ENCODE measurements around the gene PLD4.
"Not testable (repeated sequence)": the region's sequence is repeated elsewhere in the genome, so short reads cannot be mapped to it uniquely, and the experiment has no call there.

PLD4 gene

DNA sequence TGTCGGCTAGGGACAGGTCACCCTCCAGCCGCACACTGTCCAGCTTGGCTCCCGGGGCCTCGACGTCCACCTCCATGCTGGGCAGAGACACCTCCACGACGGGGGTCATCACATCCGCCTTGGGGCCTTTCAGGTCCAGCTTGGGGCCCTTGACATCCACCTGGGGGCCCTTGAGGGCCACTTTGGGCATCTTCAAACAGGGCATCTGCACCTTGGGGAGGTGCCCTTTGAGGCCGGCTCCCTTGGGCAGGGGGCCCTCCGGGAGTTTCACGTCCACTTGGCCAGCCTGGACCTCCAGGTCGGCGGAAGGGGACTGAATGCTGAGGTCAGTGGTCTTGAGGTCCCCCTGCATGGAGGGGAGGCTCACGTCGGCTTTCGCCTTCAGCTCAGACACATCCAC lies 17.9 kb downstream of the PLD4 start:
- DNase-seq (ENCODE audit: low spot score), result no peak

DNA sequence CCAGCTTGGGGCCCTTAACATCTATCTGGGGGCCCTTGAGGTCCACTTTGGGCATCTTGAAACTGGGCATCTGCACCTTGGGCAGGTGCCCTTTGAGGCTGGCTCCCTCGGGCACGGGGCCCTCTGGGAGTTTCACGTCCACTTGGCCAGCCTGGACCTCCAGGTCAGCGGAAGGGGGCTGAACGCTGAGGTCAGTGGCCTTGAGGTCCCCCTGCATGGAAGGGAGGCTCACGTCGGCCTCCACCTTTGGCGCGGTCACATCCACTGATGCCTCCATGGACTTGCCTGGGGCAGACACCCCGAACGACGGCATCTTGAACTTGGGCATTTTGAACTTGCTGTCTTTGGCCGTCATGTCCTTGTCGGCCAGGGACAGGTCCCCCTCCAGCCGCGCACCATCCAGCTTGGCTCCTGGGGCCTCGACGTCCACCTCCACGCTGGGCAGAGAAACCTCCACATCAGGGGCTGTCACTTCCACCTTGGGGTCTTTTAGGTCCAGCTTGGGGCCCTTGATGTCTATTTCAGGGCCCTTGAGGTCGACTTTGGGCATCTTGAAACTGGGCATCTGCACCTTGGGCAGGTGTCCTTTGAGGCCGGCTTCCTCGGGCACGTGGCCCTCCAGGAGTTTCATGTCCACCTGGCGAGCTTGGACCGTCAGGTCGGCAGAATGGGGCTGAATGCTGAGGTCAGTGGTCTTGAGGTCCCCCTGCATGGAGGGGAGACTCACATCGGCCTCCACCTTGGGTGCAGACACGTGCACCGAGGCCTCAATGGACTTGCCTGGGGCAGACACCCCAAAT lies 18.7 kb downstream of the PLD4 start:
- DNase-seq (ENCODE audit: low spot score), result not testable (repeated sequence)

DNA sequence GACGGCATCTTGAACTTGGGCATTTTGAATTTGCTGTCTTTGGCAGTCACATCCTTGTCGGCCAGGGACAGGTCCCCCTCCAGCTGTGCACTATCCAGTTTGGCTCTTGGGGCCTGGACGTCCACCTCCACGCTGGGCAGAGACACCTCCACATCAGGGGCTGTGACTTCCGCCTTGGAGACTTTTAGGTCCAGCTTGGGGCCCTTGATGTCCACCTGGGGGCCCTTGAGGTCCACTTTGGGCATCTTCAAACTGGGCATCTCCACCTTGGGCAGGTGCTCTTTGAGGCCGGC lies 19.3 kb downstream of the PLD4 start:
- DNase-seq (ENCODE audit: low spot score), result not testable (repeated sequence)

DNA sequence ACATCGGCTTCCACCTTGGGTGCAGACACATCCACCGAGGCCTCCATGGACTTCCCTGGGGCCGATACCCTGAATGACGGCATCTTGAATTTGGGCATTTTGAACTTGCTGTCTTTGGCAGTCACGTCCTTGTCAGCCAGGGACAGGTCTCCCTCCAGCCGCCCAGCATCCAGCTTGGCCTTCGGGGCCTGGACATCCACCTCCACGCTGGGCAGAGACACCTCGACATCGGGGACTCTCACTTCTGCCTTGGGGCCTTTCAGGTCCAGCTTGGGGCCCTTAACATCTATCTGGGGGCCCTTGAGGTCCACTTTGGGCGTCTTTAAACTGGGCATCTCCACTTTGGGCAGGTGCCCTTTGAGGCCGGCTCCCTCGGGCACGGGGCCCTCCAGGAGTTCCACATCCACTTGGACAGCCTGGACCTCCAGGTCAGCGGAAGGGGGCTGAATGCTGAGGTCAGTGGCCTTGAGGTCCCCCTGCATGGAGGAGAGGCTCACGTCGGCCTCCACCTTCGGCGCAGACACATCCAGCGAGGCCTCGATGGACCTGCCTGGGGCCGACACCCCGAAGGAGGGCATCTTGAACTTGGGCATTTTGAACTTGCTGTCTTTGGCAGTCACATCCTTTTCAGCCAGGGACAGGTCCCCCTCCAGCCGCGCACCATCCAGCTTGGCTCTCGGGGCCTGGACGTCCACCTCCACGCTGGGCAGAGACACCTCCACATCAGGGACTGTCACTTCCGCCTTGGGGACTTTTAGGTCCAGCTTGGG lies 19.9 kb downstream of the PLD4 start:
- DNase-seq (ENCODE audit: low spot score), result not testable (repeated sequence)

DNA sequence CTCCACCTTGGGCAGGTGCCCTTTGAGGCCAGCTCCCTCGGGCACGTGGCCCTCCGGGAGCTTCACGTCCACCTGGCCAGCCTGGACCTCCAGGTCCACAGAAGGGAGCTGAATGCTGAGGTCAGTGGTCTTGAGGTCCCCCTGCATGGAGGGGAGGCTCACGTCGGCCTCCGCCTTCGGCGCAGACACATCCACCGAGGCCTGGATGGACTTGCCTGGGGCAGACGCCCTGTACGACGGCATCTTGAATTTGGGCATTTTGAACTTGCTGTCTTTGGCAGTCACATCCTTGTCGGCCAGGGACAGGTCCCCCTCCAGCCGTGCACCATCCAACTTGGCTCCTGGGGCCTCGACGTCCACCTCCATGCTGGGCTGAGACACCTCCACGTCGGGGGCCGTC lies 20.6 kb downstream of the PLD4 start:
- not testable (repeated sequence) for DNase-seq (ENCODE audit: low spot score)

DNA sequence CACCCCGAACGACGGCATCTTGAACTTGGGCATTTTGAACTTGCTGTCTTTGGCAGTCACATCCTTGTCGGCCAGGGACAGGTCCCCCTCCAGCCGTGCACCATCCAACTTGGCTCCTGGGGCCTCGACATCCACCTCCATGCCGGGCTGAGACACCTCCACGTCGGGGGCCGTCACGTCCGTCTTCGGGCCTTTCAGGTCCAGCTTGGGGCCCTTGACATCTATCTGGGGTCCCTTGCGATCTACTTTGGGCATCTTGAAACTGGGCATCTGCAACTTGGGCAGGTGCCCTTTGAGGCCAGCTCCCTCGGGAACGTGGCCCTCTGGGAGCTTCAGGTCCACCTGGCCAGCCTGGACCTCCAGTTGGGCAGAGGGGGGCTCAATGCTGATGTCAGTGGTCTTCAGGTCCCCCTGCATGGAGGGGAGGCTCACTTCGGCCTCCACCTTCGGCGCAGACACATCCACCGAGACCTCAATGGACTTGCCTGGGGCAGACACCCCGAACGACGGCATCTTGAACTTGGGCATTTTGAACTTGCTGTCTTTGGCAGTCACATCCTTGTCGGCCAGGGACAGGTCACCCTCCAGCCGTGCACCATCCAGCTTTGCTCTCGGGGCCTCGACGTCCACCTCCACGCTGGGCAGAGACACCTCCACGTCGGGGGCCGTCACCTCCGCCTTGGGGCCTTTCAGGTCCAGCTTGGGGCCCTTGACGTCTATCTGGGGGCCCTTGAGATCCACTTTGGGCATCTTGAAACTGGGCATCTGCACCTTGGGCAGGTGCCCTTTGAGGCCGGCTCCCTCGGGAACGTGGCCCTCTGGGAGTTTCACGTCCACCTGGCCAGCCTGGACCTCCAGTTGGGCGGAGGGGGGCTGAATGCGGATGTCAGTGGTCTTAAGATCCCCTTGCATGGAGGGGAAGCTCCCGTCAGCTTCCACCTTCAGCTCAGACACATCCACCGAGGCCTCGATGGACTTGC lies 21.6 kb downstream of the PLD4 start:
- DNase-seq (ENCODE audit: low spot score), result not testable (repeated sequence)

DNA sequence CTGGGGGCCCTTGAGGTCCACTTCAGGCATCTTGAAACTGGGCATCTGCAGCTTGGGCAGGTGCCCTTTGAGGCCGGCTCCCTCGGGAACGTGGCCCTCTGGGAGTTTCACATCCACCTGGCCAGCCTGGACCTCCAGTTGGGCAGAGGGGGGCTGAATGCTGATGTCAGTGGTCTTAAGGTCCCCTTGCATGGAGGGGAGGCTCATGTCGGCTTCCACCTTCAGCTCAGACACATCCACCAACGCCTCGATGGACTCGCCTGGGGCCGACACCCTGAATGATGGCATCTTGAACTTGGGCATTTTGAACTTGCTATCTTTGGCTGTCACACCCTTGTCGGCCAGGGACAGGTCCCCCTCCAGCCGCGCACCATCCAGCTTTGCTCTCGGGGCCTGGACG lies 22.5 kb downstream of the PLD4 start:
- not testable (repeated sequence) for DNase-seq (ENCODE audit: low spot score)

DNA sequence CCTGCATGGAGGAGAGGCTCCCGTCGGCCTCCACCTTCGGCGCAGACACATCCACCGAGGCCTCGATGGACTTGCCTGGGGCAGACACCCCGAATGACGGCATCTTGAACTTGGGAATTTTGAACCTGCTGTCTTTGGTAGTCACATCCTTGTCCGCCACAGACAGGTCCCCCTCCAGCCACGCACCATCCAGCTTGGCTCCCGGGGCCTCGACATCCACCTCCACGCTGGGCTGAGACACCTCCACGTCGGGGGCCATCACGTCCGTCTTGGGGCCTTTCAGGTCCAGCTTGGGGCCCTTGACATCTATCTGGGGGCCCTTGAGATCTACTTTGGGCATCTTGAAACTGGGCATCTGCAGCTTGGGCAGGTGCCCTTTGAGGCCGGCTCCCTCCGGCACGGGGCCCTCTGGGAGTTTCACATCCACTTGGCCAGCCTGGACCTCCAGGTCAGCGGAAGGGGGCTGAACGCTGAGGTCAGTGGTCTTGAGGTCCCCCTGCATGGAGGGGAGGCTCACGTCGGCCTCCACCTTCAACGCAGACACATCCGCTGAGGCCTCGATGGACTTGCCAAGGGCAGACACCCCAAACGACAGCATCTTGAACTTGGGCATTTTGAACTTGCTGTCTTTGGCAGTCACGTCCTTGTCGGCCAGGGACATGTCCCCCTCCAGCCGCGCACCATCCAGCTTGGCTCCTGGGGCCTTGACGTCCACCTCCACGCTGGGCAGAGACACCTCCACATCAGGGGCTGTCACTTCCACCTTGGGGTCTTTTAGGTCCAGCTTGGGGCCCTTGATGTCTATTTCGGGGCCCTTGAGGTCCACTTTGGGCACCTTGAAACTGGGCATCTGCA lies 23.4 kb downstream of the PLD4 start:
- not testable (repeated sequence) for DNase-seq (ENCODE audit: low spot score)

DNA sequence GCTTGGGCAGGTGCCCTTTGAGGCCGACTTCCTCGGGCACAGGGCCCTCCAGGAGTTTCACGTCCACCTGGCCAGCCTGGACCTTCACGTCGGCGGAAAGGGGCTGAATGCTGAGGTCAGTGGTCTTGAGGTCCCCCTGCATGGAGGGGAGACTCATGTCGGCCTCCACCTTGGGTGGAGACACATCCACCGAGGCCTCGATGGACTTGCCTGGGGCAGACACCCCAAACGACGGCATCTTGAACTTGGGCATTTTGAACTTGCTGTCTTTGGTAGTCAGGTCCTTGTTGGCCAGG lies 24.0 kb downstream of the PLD4 start:
- no peak for DNase-seq (ENCODE audit: low spot score)

DNA sequence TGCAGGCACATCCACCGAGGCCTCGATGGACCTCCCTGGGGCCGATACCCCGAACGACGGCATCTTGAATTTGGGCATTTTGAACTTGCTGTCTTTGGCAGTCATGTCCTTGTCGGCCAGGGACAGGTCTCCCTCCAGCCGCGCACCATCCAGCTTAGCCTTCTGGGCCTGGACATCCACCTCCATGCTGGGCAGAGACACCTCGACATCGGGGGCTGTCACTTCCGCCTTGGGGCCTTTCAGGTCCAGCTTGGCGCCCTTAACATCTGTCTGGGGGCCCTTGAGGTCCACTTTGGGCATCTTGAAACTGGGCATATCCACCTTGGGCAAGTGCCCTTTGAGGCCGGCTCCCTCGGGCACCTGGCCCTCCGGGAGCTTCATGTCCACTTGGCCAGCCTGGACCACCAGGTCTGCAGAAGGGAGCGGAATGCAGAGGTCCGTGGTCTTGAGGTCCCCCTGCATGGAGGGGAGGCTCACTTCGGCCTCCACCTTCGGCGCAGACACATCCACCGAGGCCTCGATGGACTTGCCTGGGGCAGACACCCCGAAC lies 24.8 kb downstream of the PLD4 start:
- DNase-seq (ENCODE audit: low spot score), result not testable (repeated sequence)

DNA sequence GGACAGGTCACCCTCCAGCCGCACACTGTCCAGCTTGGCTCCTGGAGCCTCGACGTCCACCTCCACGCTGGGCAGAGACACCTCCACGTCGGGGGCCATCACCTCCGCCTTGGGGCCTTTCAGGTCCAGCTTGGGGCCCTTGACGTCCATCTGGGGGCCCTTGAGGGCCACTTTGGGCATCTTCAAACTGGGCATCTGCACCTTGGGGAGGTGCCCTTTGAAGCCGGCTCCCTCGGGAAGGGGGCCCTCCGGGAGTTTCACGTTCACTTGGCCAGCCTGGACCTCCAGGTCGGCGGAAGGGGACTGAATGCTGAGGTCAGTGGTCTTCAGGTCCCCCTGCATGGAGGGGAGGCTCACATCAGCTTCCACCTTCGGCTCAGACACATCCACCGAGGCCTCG lies 25.3 kb downstream of the PLD4 start:
- no peak for DNase-seq (ENCODE audit: low spot score)

DNA sequence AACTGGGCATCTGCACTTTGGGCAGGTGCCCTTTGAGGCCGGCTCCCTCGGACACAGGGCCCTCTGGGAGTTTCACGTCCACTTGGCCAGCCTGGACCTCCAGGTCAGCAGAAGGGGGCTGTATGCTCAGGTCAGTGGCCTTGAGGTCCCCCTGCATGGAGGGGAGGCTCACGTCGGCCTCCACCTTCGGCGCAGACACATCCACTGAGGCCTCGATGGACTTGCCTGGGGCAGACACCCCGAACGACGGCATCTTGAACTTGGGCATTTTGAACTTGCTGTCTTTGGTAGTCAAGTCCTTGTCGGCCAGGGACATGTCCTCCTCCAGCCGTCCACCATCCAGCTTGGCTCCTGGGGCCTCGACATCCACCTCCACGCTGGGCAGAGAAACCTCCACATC lies 26.0 kb downstream of the PLD4 start:
- not testable (repeated sequence) for DNase-seq (ENCODE audit: low spot score)

DNA sequence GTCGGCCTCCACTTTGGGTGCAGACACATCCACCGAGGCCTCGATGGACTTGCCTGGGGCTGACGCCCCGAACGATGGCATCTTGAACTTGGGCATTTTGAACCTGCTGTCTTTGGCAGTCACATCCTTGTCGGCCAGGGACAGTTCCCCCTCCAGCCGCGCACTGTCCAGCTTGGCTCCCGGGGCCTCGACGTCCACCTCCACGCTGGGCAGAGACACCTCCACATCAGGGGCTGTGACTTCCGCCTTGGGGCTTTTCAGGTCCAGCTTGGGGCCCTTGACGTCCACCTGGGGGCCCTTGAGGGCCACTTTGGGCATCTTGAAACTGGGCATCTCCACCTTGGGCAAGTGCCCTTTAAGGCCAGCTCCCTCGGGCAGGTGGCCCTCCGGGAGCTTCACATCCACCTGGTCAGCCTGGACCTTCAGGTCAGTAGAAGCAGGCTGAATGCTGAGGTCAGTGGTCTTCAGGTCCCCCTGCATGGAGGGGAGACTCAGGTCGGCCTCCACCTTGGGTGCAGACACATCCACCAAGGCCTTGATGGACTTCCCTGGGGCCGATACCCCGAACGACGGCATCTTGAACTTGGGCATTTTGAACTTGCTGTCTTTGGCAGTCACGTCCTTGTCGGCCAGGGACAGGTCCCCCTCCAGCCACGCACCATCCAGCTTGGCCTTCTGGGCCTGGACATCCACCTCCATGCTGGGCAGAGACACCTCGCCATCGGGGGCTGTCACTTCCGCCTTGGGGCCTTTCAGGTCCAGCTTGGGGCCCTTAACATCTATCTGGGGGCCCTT lies 27.4 kb downstream of the PLD4 start:
- DNase-seq (ENCODE audit: low spot score), result not testable (repeated sequence)

DNA sequence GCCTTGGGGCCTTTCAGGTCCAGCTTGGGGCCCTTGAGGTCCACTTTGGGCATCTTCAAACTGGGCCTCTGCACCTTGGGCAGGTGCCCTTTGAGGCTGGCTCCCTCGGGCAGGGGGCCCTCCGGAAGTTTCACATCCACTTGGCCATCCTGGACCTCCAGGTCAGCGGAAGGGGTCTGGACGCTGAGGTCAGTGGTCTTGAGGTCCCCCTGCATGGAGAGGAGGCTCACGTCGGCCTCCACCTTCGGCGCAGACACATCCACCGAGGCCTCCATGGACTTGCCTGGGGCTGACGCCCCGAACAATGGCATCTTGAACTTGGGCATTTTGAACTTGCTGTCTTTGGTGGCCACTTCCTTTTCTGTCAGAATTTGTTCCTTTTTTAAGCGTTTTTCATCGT lies 28.4 kb downstream of the PLD4 start:
- no peak for DNase-seq (ENCODE audit: low spot score)

DNA sequence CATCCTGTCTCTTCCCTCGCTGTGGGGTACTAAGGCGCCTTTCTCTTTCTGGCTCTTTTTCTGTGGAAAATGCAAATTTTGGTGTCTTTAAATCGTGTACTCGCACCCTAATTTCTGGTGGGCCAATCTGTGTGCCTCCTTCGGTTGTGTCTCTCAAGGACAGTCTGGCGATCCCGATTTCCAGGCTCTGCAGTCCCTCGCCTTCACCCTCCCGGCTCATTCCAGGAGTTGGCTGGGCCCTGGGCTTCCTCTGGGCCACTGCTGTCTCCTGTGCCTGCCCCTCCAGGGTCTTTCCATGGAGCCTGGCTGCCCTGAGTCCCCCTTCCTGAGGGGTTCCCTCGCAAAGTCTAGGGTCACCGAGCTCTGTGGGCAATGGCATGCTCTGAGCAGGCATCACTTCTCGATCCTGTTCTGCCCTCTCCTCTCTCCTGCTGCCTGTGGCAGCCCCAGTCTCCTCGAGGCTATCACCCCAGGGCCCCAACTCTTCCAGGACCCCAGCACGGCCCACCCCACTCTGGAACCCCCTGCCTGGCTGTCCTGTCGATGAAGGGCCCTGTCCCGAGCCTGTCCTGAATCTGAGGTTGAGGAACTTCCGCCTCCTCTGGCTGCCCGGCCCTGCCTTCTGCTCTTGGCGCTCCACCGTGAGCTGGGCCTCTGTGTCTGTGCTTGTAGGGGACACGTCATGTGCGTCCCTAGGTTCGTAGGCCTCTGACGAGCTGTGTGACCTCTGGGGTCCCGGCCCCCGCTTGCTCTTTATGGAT lies 29.4 kb downstream of the PLD4 start:
- no peak for DNase-seq (ENCODE audit: low spot score)

DNA sequence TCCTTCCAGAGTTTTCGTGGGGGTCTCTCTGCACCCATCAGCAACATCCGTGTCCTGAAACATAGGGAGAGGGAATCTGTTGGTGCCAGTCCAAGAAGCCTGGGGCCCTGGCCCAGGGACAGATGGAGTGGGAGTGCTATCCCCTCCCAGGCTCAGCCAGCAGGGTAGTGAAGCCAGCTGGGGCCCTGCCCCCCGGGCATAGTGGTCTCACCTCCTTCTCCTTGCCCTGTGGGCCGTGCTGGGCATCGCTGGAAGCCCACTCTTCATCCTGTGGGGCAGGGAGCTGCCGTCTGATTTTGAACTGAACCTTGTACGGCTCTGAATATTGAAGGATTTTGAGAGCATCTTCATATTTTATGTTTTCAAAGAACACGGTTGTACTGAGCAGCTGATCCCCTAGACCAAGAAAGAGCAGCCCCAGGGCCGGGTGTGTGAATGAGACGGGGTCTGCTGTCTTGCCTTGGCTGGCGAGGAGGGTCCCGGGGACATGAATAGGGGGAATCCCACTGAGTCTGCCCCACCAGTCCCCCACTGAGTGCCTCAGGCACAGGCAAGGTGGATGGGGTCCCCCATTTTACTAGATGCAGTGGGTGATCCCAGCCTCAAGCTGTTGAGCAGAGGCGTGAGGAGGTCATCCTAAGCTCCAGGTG lies 30.2 kb downstream of the PLD4 start:
- no peak for DNase-seq (ENCODE audit: low spot score)

DNA sequence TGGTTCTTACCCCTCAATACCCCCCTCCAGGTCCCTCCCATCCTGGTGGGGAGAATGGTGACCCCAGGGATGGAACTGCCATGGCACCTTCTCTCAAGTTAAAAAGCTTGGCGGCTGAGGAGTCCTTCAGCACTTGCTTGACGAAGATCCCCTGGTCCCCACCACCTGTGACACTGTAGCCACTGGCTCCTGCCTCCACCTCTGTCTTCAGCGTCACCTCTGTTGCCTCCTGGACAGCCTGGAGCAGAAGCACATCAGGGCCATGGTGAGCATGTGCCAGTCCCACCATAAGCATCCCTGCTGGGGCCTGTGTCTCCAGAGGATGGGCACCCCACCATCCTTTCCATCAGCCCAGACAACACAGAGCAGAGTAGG lies 30.7 kb downstream of the PLD4 start:
- DNase-seq (ENCODE audit: low spot score), result no peak

DNA sequence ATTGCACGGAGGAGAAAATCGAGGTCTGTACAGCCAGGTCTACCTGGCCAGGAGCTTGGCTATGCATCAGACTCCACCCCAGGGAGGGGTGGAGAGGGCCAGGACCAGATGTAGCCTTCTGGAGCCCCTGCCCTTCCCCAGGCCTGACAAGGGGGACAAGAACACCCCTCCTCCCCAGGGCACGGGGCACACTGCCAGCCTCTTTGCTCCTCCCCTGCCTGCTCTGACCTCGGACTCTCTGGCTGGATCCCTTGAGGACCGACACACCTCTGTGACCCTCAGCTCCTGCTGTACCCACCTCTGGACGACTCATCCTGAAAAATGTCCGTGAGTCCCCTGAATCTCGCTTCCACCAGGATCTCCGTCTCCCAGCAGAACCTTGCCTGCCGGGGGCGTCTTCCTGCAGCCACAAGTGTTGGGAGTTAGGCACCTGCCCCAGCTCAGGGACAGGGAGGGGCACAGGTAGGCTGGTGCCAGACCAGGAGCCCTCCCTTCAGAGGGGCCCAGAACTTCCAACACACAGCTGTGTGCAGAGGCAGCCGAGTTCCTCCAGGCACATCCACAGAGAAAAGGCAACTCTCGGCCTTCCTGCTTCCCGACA lies 31.7 kb downstream of the PLD4 start:
- DNase-seq (ENCODE audit: low spot score), result no peak
